ENCODE data around the gene ITGA3. TPM values are rescaled to one million over a fixed set of nuclear protein-coding genes. Genes with fewer than 3 reads are reported as not detected.

ITGA3 gene
- total RNA-seq, 1 experiment from 2014 or later = 539 TPM

- H3K9me3 Mint-ChIP-seq (ENCODE audit: low read depth, unreplicated experiment) = no peaks in the 10 kb centered on the region
- peaks cover 60% of the 10 kb centered on the region for H3K4me1 Mint-ChIP-seq (ENCODE audit: low read depth, unreplicated experiment)
- CTCF ChIA-PET = no interaction called here
- TF ChIP-seq, protein P1, sequence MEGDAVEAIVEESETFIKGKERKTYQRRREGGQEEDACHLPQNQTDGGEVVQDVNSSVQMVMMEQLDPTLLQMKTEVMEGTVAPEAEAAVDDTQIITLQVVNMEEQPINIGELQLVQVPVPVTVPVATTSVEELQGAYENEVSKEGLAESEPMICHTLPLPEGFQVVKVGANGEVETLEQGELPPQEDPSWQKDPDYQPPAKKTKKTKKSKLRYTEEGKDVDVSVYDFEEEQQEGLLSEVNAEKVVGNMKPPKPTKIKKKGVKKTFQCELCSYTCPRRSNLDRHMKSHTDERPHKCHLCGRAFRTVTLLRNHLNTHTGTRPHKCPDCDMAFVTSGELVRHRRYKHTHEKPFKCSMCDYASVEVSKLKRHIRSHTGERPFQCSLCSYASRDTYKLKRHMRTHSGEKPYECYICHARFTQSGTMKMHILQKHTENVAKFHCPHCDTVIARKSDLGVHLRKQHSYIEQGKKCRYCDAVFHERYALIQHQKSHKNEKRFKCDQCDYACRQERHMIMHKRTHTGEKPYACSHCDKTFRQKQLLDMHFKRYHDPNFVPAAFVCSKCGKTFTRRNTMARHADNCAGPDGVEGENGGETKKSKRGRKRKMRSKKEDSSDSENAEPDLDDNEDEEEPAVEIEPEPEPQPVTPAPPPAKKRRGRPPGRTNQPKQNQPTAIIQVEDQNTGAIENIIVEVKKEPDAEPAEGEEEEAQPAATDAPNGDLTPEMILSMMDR (IDR thresholded peaks at IDR 0.05; ENCODE audit: unreplicated experiment) = no peak
- peak overlapping the region; percentile 90 for H3K4me3 Mint-ChIP-seq (ENCODE audit: low read depth, unreplicated experiment)
- no peaks in the 10 kb centered on the region for H3K27me3 Mint-ChIP-seq (ENCODE audit: unreplicated experiment)
- no TSS peak for BruUV-seq (replicated peaks)
- peaks cover 63% of the 10 kb centered on the region for H3K36me3 Mint-ChIP-seq (ENCODE audit: insufficient read depth, unreplicated experiment)
- H3K27ac Mint-ChIP-seq (ENCODE audit: unreplicated experiment) = peak overlapping the region; percentile 89
- no peak for DNase-seq
- intact Hi-C loops (cut with micrococcal nuclease; ENCODE audit: unreplicated experiment) = no loop called here
Measured at GRCh38 chr17:50096092-50096491, 40.2 kb downstream of the ITGA3 start.

- intact Hi-C loops (cut with micrococcal nuclease; ENCODE audit: unreplicated experiment) = no loop called here
- TF ChIP-seq, protein P1 (IDR thresholded peaks at IDR 0.05; ENCODE audit: unreplicated experiment) = no peak
- Mint-ChIP-seq H3K27me3 (ENCODE audit: unreplicated experiment) (no peaks in the 10 kb centered on the region), H3K36me3 (ENCODE audit: insufficient read depth, unreplicated experiment) (peaks cover 63% of the 10 kb centered on the region), H3K9me3 (ENCODE audit: low read depth, unreplicated experiment) (no peaks in the 10 kb centered on the region), H3K27ac (ENCODE audit: unreplicated experiment) (no peak overlapping the region), H3K4me3 (ENCODE audit: low read depth, unreplicated experiment) (no peak overlapping the region), H3K4me1 (ENCODE audit: low read depth, unreplicated experiment) (peaks cover 66% of the 10 kb centered on the region)
- no TSS peak for BruUV-seq (replicated peaks)
- CTCF ChIA-PET = interaction anchor here (0.6 to 1.2 kb wide), 3 partner anchors 12 to 69 kb away, joined by 3 to 5 read pairs (median 4); no protein-coding TSS in a partner anchor
- DNase-seq = no peak
Measured at GRCh38 chr17:50096758-50097157, 40.8 kb downstream of the ITGA3 start.

- DNase-seq = no peak
- Mint-ChIP-seq H3K9me3 (ENCODE audit: low read depth, unreplicated experiment) (no peaks in the 10 kb centered on the region), H3K27ac (ENCODE audit: unreplicated experiment) (no peak overlapping the region), H3K4me1 (ENCODE audit: low read depth, unreplicated experiment) (peaks cover 73% of the 10 kb centered on the region), H3K27me3 (ENCODE audit: unreplicated experiment) (no peaks in the 10 kb centered on the region), H3K36me3 (ENCODE audit: insufficient read depth, unreplicated experiment) (peaks cover 63% of the 10 kb centered on the region), H3K4me3 (ENCODE audit: low read depth, unreplicated experiment) (no peak overlapping the region)
- TF ChIP-seq, protein P1 (IDR thresholded peaks at IDR 0.05; ENCODE audit: unreplicated experiment) = no peak
- intact Hi-C loops (cut with micrococcal nuclease; ENCODE audit: unreplicated experiment) = no loop called here
- no TSS peak for BruUV-seq (replicated peaks)
- CTCF ChIA-PET = interaction anchor here (1.0 to 1.2 kb wide), 3 partner anchors 10 to 69 kb away, joined by 3 to 4 read pairs (median 3); no protein-coding TSS in a partner anchor
Measured at GRCh38 chr17:50097455-50097854, 41.5 kb downstream of the ITGA3 start.

GRCh38 chr17:50097926-50098325 is 42.0 kb downstream of the ITGA3 start:
- H3K36me3 Mint-ChIP-seq (ENCODE audit: insufficient read depth, unreplicated experiment) = peaks cover 62% of the 10 kb centered on the region
- no TSS peak for BruUV-seq (replicated peaks)
- intact Hi-C loops (cut with micrococcal nuclease; ENCODE audit: unreplicated experiment) = no loop called here
- peaks cover 77% of the 10 kb centered on the region for H3K4me1 Mint-ChIP-seq (ENCODE audit: low read depth, unreplicated experiment)
- no peaks in the 10 kb centered on the region for H3K9me3 Mint-ChIP-seq (ENCODE audit: low read depth, unreplicated experiment)
- CTCF ChIA-PET = interaction anchor here (1.0 to 1.2 kb wide), 2 partner anchors 11 to 19 kb away, joined by 3 to 4 read pairs; no protein-coding TSS in a partner anchor
- TF ChIP-seq, protein P1 (IDR thresholded peaks at IDR 0.05; ENCODE audit: unreplicated experiment) = no peak
- no peaks in the 10 kb centered on the region for H3K27me3 Mint-ChIP-seq (ENCODE audit: unreplicated experiment)
- no peak overlapping the region for H3K27ac Mint-ChIP-seq (ENCODE audit: unreplicated experiment)
- no peak for DNase-seq
- no peak overlapping the region for H3K4me3 Mint-ChIP-seq (ENCODE audit: low read depth, unreplicated experiment)
